GM10847 (cell line): ENCODE results near the gene TTLL9.

Source experiments
- POLR2A ChIP-seq: IDR thresholded peaks from 2 replicates; pipeline ENCODE4 v1.6.1; 2011; ENCODE audit not compliant: insufficient read length; ENCODE audit errors: extremely low read depth

TTLL9 gene

GRCh38 chr20:31845300-31845863 lies 25.1 kb upstream of the TTLL9 start, which contains the start of gene FOXS1:
TSS of gene FOXS1 (minus strand) at chr20:31845604. CDS start at chr20:31845542, 62 bp downstream.
- TF ChIP-seq POLR2A, result no peak

GRCh38 chr20:31846793-31847138 lies 23.7 kb upstream of the TTLL9 start:
- TF ChIP-seq POLR2A, result no peak

GRCh38 chr20:31848088-31848999 lies 22.1 kb upstream of the TTLL9 start:
- TF ChIP-seq POLR2A, result no peak

- TF ChIP-seq POLR2A, result no peak
These were observed 21.0 kb upstream of the TTLL9 start for GRCh38 chr20:31849306-31849930.

- TF ChIP-seq POLR2A, result no peak
These were observed 19.0 kb upstream of the TTLL9 start for GRCh38 chr20:31851240-31851955.

GRCh38 chr20:31853481-31853880 lies 17.0 kb upstream of the TTLL9 start:
- TF ChIP-seq POLR2A, result no peak

GRCh38 chr20:31856516-31856915 lies 13.9 kb upstream of the TTLL9 start:
- TF ChIP-seq POLR2A, result no peak

- TF ChIP-seq POLR2A, result no peak
These were observed 12.3 kb upstream of the TTLL9 start for GRCh38 chr20:31857861-31858759.

GRCh38 chr20:31858760-31859083 lies 11.7 kb upstream of the TTLL9 start:
- TF ChIP-seq POLR2A, result no peak

GRCh38 chr20:31859266-31859997 lies 11.0 kb upstream of the TTLL9 start:
- no peak for TF ChIP-seq POLR2A

- TF ChIP-seq POLR2A, result no peak
These were observed 10.4 kb upstream of the TTLL9 start for GRCh38 chr20:31859998-31860380.

- TF ChIP-seq POLR2A, result no peak
These were observed 9.9 kb upstream of the TTLL9 start for GRCh38 chr20:31860390-31861134.

GRCh38 chr20:31861135-31861384 lies 9.4 kb upstream of the TTLL9 start:
- no peak for TF ChIP-seq POLR2A
